ENCODE measurements around the gene SHB.

GRCh38 chr9:37941253-37941652, 127.8 kb downstream of the SHB start:
- TF ChIP-seq CTCF (IDR thresholded peaks at IDR 0.05) (no peak), POLR2A (IDR thresholded peaks at IDR 0.05) (no peak), POLR2AphosphoS5 (IDR thresholded peaks at IDR 0.05; ENCODE audit: insufficient read depth in 1 of 2, low read depth in 1 of 2) (no peak)
